COLO668 (cell line): ENCODE data around the gene WDPCP.
"Not testable (repeated sequence)": the region's sequence is repeated elsewhere in the genome, so short reads cannot be mapped to it uniquely, and the experiment has no call there.

Experiments used
- DNase-seq: peaks from one replicate; lab custom pipeline; 2025; ENCODE audit not compliant: unreplicated experiment; lab: John Stamatoyannopoulos, UW

Gene WDPCP

GRCh38 chr2:63544017-63544627 is 44.2 kb downstream of the WDPCP start:
- DNase-seq: no peak

- DNase-seq: no peak
Measured at GRCh38 chr2:63539416-63540162, 48.7 kb downstream of the WDPCP start.

- no peak for DNase-seq
Measured at GRCh38 chr2:63538390-63538789, 49.9 kb downstream of the WDPCP start.

- DNase-seq: no peak
Measured at GRCh38 chr2:63537306-63537705, 51.0 kb downstream of the WDPCP start.

- no peak for DNase-seq
Measured at GRCh38 chr2:63530704-63531279, 57.5 kb downstream of the WDPCP start.

- no peak for DNase-seq
Measured at GRCh38 chr2:63525905-63526304, 62.4 kb downstream of the WDPCP start.

GRCh38 chr2:63522950-63523349 is 65.3 kb downstream of the WDPCP start:
- DNase-seq: no peak

- no peak for DNase-seq
Measured at GRCh38 chr2:63520793-63521192, 67.5 kb downstream of the WDPCP start.

GRCh38 chr2:63514781-63515180 is 73.5 kb downstream of the WDPCP start:
- DNase-seq: no peak

- no peak for DNase-seq
Measured at GRCh38 chr2:63514237-63514716, 74.0 kb downstream of the WDPCP start.

GRCh38 chr2:63506320-63506719 is 82.0 kb downstream of the WDPCP start:
- DNase-seq: no peak

GRCh38 chr2:63503818-63504217 is 84.5 kb downstream of the WDPCP start:
- no peak for DNase-seq

- no peak for DNase-seq
Measured at GRCh38 chr2:63500398-63500797, 87.9 kb downstream of the WDPCP start.

GRCh38 chr2:63497576-63497975 is 90.7 kb downstream of the WDPCP start:
- DNase-seq: no peak

GRCh38 chr2:63494968-63495367 is 93.3 kb downstream of the WDPCP start:
- no peak for DNase-seq

- DNase-seq: no peak
Measured at GRCh38 chr2:63494100-63494499, 94.2 kb downstream of the WDPCP start.

- DNase-seq: no peak
Measured at GRCh38 chr2:63488118-63488713, 100.1 kb downstream of the WDPCP start.

- no peak for DNase-seq
Measured at GRCh38 chr2:63486861-63487290, 101.4 kb downstream of the WDPCP start.

GRCh38 chr2:63484901-63485300 is 103.4 kb downstream of the WDPCP start:
- DNase-seq: no peak

- no peak for DNase-seq
Measured at GRCh38 chr2:63484481-63484880, 103.8 kb downstream of the WDPCP start.

GRCh38 chr2:63477686-63478085 is 110.6 kb downstream of the WDPCP start:
- DNase-seq: no peak

- DNase-seq: not testable (repeated sequence)
Measured at GRCh38 chr2:63469313-63469712, 119.0 kb downstream of the WDPCP start.
